D721Med (cell line): ENCODE data around the gene PRKCA.

Experiments
- DNase-seq: peaks from one replicate; pipeline ENCODE4 v3.0.0; 2011; ENCODE audit warnings: low spot score; ENCODE audit not compliant: insufficient read length
- FAIRE-seq: peaks from 2 replicates; lab custom pipeline; 2011; peaks lifted over from hg19 to GRCh38; lab: Jason Lieb, UNC
- CTCF ChIP-seq: IDR thresholded peaks from 2 replicates; pipeline ENCODE4 v1.5.1; 2012; ENCODE audit warnings: mild to moderate bottlenecking, control low read depth; ENCODE audit not compliant: insufficient read depth; ENCODE audit errors: missing control alignments

PRKCA gene

GRCh38 chr17:66415366-66416206, 113.2 kb downstream of the PRKCA start:
- FAIRE-seq (no peak), DNase-seq (no peak)
- no peak for TF ChIP-seq CTCF

- DNase-seq (no peak), FAIRE-seq (no peak)
- no peak for TF ChIP-seq CTCF
Observed at GRCh38 chr17:66416207-66416940, 114.0 kb downstream of the PRKCA start.

- no peak for DNase-seq
- no peak for TF ChIP-seq CTCF
- FAIRE-seq = no peak
Observed at GRCh38 chr17:66417300-66417719, 114.9 kb downstream of the PRKCA start.

GRCh38 chr17:66420961-66421371, 118.6 kb downstream of the PRKCA start:
- TF ChIP-seq CTCF = no peak
- DNase-seq (no peak), FAIRE-seq (no peak)

- no peak for DNase-seq
- no peak for TF ChIP-seq CTCF
- no peak for FAIRE-seq
Observed at GRCh38 chr17:66422186-66422585, 119.8 kb downstream of the PRKCA start.

- FAIRE-seq = no peak
- no peak for DNase-seq
- TF ChIP-seq CTCF = no peak
Observed at GRCh38 chr17:66423056-66423955, 120.9 kb downstream of the PRKCA start.
